Natural killer cell treated with Interleukin-12 subunit alpha and Interleukin-12 subunit beta and Interleukin-15 and Interleukin-18, amount 100 ng/mL, for 72 hours (primary cell): ENCODE data around the gene MAPK14. TPM values are rescaled to one million over a fixed set of nuclear protein-coding genes. Genes with fewer than 3 reads are reported as not detected.
A peak's percentile ranks its signal among the peaks of the same experiment; 100 is the strongest.

Experiments
- ATAC-seq, 2 donors: fragments of 150-1000 bp; cut with Tn5 transposase in 1 of 2; sonication (Bioruptor Pico), chemical (Tn5 transposase) in 1 of 2; 2 replicates each; pipeline ENCODE4 v1.10.0; 2021
- DNase-seq: peaks from one replicate; pipeline ENCODE4 v3.0.0; 2022; ENCODE audit warnings: low spot score
- H3K27ac Mint-ChIP-seq, 2 donors: 1 replicate in 1 of 2; 2 replicates in 1 of 2; pipeline ENCODE4 v1.8.0; 2022; ENCODE audit warnings: mixed read lengths in 2 of 2, mild to moderate bottlenecking in 1 of 2, moderate library complexity in 1 of 2
- H3K27me3 Mint-ChIP-seq, 2 donors: 1 replicate in 1 of 2; 2 replicates in 1 of 2; pipeline ENCODE4 v1.8.0; 2022; ENCODE audit warnings: mixed read lengths in 2 of 2
- H3K36me3 Mint-ChIP-seq: one replicate; pipeline ENCODE4 v1.8.0; 2022; ENCODE audit warnings: mixed read lengths
- H3K4me1 Mint-ChIP-seq, 2 donors: 1 replicate in 1 of 2; 2 replicates in 1 of 2; pipeline ENCODE4 v1.8.0; 2022; ENCODE audit warnings: low read depth in 2 of 2, mixed read lengths in 2 of 2, mild to moderate bottlenecking in 1 of 2
- H3K4me3 Mint-ChIP-seq: one replicate; pipeline ENCODE4 v1.8.0; 2022; ENCODE audit warnings: mixed read lengths
- H3K9me3 Mint-ChIP-seq: 2 replicates; pipeline ENCODE4 v1.8.0; 2022; ENCODE audit warnings: mixed read lengths
- total RNA-seq, 2 donors: library from RNA; stranded (reverse); gene quantifications; one replicate each; pipeline ENCODE4 v1.2.3, GENCODE V29; 2022

The MAPK14 gene
- total RNA-seq, 2 donors from 2014 or later, result 68.4 to 71.4 TPM

- Mint-ChIP-seq H3K4me1 (peaks cover 26 to 35% of the 10 kb centered on the region in 2 donors), H3K27me3 (no peaks in the 10 kb centered on the region), H3K9me3 (no peaks in the 10 kb centered on the region), H3K4me3 (no peak overlapping the region), H3K36me3 (no peaks in the 10 kb centered on the region), H3K27ac (peak overlapping the region in 1 of 2 donors; percentile 5)
- DNase-seq (no peak), ATAC-seq (no peak)
These were observed 82.4 kb downstream of the MAPK14 start for GRCh38 chr6:36110050-36110449.

- no peak overlapping the region for H3K4me3 Mint-ChIP-seq
- H3K36me3 Mint-ChIP-seq, result no peaks in the 10 kb centered on the region
- H3K4me1 Mint-ChIP-seq, result peaks cover 31 to 38% of the 10 kb centered on the region in 2 donors
- H3K27me3 Mint-ChIP-seq, result no peaks in the 10 kb centered on the region
- no peak overlapping the region for H3K27ac Mint-ChIP-seq
- ATAC-seq, result no peak
- no peaks in the 10 kb centered on the region for H3K9me3 Mint-ChIP-seq
- no peak for DNase-seq
These were observed 83.3 kb downstream of the MAPK14 start for GRCh38 chr6:36110863-36111262.

DNA sequence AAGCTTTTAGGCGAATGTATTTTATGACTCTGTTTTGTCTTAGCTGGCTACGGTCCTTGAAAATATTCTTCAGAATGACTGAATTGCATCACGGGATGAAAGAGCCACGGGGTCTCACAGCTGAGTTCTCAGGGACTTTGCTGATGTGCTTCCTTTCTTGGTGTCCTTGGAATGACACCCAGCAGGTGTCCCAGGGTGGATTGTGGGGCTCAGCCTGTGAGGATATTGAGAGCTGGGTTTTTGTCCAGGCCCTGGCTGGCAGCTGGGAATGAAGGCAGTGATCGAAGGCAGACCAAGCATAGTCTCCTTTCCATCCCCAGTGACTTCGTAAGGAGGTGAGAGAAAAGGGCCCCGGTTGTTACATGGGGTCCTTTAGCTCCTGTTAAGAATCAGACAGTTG, 83.9 kb downstream of the MAPK14 start:
- Mint-ChIP-seq H3K4me3 (no peak overlapping the region), H3K36me3 (no peaks in the 10 kb centered on the region), H3K4me1 (peaks cover 37 to 41% of the 10 kb centered on the region in 2 donors), H3K27me3 (no peaks in the 10 kb centered on the region), H3K9me3 (no peaks in the 10 kb centered on the region), H3K27ac (no peak overlapping the region)
- ATAC-seq, result no peak
- no peak for DNase-seq

- Mint-ChIP-seq H3K9me3 (no peaks in the 10 kb centered on the region), H3K4me1 (peaks cover 51 to 52% of the 10 kb centered on the region in 2 donors), H3K36me3 (peaks cover 5% of the 10 kb centered on the region), H3K27me3 (no peaks in the 10 kb centered on the region), H3K27ac (peak overlapping the region; percentile 70 to 100), H3K4me3 (no peak overlapping the region)
- DNase-seq, result no peak
- no peak for ATAC-seq
These were observed 85.4 kb downstream of the MAPK14 start for GRCh38 chr6:36113049-36113448.

DNA sequence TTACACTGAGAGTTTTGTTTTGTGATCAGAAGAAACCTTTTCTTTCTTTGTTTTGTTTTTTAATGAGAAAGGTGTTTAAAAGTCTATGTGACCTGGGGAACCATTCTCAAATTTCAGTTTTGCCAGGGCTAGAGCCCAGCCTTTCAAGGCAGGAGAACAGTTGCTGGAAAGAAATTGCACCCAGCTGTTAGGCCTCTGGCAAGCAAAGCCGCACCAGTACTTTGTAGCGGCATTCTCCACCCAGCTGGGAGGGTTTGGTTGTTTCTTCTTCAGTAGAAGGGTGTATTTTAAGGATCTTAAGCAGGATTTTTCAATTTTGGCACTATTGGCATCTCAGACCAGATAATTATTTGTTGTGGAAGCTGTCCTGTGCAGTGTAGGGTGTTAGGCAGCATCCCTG, 86.1 kb downstream of the MAPK14 start:
- Mint-ChIP-seq H3K9me3 (no peaks in the 10 kb centered on the region), H3K4me3 (no peak overlapping the region), H3K4me1 (peaks cover 53% of the 10 kb centered on the region in 2 donors), H3K36me3 (peaks cover 5% of the 10 kb centered on the region), H3K27me3 (no peaks in the 10 kb centered on the region), H3K27ac (peak overlapping the region; percentile 70 to 100)
- ATAC-seq (no peak), DNase-seq (no peak)

- DNase-seq, result no peak
- H3K27ac Mint-ChIP-seq, result peak overlapping the region; percentile 70 to 100
- H3K9me3 Mint-ChIP-seq, result no peaks in the 10 kb centered on the region
- peaks cover 56 to 58% of the 10 kb centered on the region in 2 donors for H3K4me1 Mint-ChIP-seq
- no peaks in the 10 kb centered on the region for H3K27me3 Mint-ChIP-seq
- peaks cover 5% of the 10 kb centered on the region for H3K36me3 Mint-ChIP-seq
- ATAC-seq, result no peak
- H3K4me3 Mint-ChIP-seq, result peak overlapping the region; percentile 57
These were observed 87.3 kb downstream of the MAPK14 start for GRCh38 chr6:36114798-36115408.

GRCh38 chr6:36115412-36115811, 87.8 kb downstream of the MAPK14 start:
- Mint-ChIP-seq H3K4me1 (peaks cover 58 to 63% of the 10 kb centered on the region in 2 donors), H3K27me3 (no peaks in the 10 kb centered on the region), H3K9me3 (no peaks in the 10 kb centered on the region), H3K36me3 (peaks cover 5% of the 10 kb centered on the region), H3K4me3 (peak overlapping the region; percentile 57), H3K27ac (peak overlapping the region; percentile 70 to 100)
- ATAC-seq (no peak), DNase-seq (no peak)

GRCh38 chr6:36116066-36116864, 88.7 kb downstream of the MAPK14 start:
- Mint-ChIP-seq H3K27ac (peak overlapping the region; percentile 99 to 100), H3K36me3 (peaks cover 5% of the 10 kb centered on the region), H3K27me3 (no peaks in the 10 kb centered on the region)

DNA sequence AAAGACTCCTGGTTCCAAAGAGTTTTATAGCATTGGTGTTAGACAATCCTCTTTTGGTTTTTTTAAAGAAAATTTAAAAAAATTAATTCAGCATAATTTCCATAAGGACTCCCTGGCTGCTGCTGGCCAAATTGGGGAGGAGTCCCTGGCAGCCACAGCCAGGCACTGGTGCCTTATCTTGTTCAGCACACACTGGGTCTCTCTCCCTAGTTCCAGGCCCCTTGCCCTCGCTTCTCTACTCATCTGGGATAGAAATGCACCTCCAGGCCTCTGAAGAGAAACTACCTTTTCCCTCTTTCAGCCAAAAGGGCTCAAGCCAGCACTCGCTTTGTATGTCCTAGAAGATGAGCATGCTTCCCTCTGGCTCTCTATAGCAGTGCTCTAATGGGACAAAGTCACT, 89.3 kb downstream of the MAPK14 start:
- peaks cover 5% of the 10 kb centered on the region for H3K36me3 Mint-ChIP-seq

More at GRCh38 chr6:36116066-36116864, 88.7 kb downstream of the MAPK14 start:
- Mint-ChIP-seq H3K4me3 (peak overlapping the region; percentile 24), H3K9me3 (no peaks in the 10 kb centered on the region), H3K4me1 (peaks cover 66 to 72% of the 10 kb centered on the region in 2 donors)
- DNase-seq (no peak), ATAC-seq (no peak)

DNA sequence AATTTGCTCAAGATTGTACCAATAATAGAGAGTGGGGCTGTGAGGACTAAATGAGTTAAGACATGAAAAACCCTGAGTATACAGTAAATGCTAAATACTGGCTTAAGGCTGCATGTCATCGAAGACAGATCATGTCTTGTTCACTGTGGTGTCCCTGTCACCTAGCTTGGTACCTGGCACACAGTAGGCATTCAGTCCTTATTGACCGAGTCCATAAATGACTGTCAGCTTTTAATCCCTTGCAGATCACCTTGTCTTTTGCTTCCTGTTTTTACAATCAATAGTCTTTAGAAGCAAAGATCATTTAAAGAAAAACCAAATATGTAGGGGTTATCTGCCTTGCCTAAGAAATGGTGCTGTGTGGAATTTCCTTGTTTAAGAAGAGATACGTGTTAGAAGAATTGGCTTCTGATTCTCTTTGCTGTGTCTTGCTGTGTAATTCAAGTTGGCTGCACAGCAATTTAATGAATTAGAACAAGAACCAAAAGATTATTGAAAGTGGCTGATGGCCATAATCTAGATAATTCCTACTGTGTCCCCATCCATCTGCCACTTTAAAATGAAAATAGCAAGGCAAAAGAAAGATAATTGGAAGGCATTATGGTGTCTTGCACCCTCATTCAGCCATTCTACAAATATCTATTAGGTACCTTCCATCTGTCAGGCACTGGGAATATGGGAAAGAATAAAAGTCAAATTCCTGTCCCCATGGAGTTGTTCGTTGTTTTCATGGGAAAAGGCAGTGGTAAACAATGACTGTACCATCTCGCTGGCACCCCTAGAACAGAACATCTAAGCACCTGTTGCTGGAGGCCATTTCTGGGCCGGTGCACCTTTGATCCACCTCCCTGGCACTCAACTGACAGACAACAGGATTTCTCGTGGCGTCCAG, 90.3 kb downstream of the MAPK14 start:
- no peaks in the 10 kb centered on the region for H3K27me3 Mint-ChIP-seq
- H3K27ac Mint-ChIP-seq, result peak overlapping the region; percentile 99 to 100
- peak overlapping the region; percentile 98 for H3K4me3 Mint-ChIP-seq
- no peak for ATAC-seq
- no peaks in the 10 kb centered on the region for H3K9me3 Mint-ChIP-seq
- H3K4me1 Mint-ChIP-seq, result peaks cover 78 to 88% of the 10 kb centered on the region in 2 donors
- peaks cover 5% of the 10 kb centered on the region for H3K36me3 Mint-ChIP-seq
- DNase-seq, result no peak

More for the DNA sequence above, 89.3 kb downstream of the MAPK14 start:
- H3K27me3 Mint-ChIP-seq, result no peaks in the 10 kb centered on the region
- peak overlapping the region; percentile 98 for H3K4me3 Mint-ChIP-seq
- no peak for DNase-seq
- no peak for ATAC-seq
- H3K9me3 Mint-ChIP-seq, result no peaks in the 10 kb centered on the region
- peaks cover 71 to 79% of the 10 kb centered on the region in 2 donors for H3K4me1 Mint-ChIP-seq
- peak overlapping the region; percentile 99 to 100 for H3K27ac Mint-ChIP-seq

GRCh38 chr6:36118550-36119107, 91.0 kb downstream of the MAPK14 start:
- peak overlapping the region; percentile 99 to 100 for H3K27ac Mint-ChIP-seq
- DNase-seq (peak; percentile 95), ATAC-seq (peak; percentile 91 to 94)
- peaks cover 5% of the 10 kb centered on the region for H3K36me3 Mint-ChIP-seq
- no peaks in the 10 kb centered on the region for H3K27me3 Mint-ChIP-seq
- peak overlapping the region; percentile 98 for H3K4me3 Mint-ChIP-seq
- no peaks in the 10 kb centered on the region for H3K9me3 Mint-ChIP-seq
- peaks cover 85 to 95% of the 10 kb centered on the region in 2 donors for H3K4me1 Mint-ChIP-seq

DNA sequence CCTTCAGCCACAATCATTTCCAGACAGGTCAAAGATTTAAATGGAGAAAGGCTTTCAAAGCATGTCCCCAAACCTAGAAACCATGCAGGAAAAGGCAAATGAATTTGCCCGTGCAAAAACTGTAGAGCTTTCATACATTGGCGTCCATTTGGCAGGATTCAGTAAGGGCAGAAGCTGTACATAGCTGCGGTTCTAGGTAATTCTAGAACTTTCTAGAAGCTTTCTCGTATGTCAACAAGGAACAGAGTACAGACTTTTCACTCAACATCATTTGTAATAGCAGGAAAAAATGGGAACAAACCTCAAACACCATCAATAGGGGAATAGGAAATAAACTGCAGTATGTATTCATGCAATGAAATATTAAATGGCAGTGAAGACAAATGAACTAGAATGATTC, 91.6 kb downstream of the MAPK14 start:
- H3K4me3 Mint-ChIP-seq, result peak overlapping the region; percentile 98
- DNase-seq, result no peak
- ATAC-seq, result no peak

DNA sequence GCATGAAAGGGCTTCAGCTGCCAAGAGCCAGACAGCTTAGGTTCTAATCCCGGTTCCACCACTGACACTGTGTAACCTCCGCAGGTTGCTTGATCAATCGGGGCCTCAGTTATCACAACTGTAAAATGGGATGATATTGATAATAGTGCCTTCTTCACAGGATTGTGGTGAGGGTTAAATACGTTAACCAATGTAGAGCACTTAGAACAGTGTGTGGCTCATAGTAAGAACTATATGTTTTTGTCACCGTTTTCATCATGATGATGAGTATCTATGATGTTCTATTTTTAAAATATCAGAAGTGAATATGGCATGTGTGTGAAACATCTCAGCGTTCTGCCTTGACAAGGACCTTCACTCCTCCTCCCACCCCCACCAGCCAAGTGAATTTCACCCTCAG, 92.4 kb downstream of the MAPK14 start:
- no peak for DNase-seq
- H3K4me3 Mint-ChIP-seq, result peak overlapping the region; percentile 98
- H3K36me3 Mint-ChIP-seq, result peaks cover 5% of the 10 kb centered on the region
- peaks cover 87 to 90% of the 10 kb centered on the region in 2 donors for H3K4me1 Mint-ChIP-seq
- peak overlapping the region; percentile 99 to 100 for H3K27ac Mint-ChIP-seq
- peak in 1 of 2 donors; percentile 2 for ATAC-seq
- no peaks in the 10 kb centered on the region for H3K9me3 Mint-ChIP-seq
- no peaks in the 10 kb centered on the region for H3K27me3 Mint-ChIP-seq

More for the DNA sequence above, 91.6 kb downstream of the MAPK14 start:
- Mint-ChIP-seq H3K36me3 (peaks cover 5% of the 10 kb centered on the region), H3K27me3 (no peaks in the 10 kb centered on the region), H3K4me1 (peaks cover 87 to 94% of the 10 kb centered on the region in 2 donors), H3K27ac (peak overlapping the region; percentile 99 to 100), H3K9me3 (no peaks in the 10 kb centered on the region)
